HG03175 (cell line): ENCODE data around the gene PFN4.
A peak's percentile ranks its signal among the peaks of the same experiment; 100 is the strongest.
"Not testable (repeated sequence)": the region's sequence is repeated elsewhere in the genome, so short reads cannot be mapped to it uniquely, and the experiment has no call there.

ENCODE experiments used
- ATAC-seq: cut with Tn5 transposase; IDR thresholded peaks from one replicate; pipeline ENCODE4 v1.9.1; 2021; ENCODE audit warnings: mild to moderate bottlenecking, moderate library complexity; ENCODE audit not compliant: unreplicated experiment

Gene PFN4, protein sequence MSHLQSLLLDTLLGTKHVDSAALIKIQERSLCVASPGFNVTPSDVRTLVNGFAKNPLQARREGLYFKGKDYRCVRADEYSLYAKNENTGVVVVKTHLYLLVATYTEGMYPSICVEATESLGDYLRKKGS

DNA sequence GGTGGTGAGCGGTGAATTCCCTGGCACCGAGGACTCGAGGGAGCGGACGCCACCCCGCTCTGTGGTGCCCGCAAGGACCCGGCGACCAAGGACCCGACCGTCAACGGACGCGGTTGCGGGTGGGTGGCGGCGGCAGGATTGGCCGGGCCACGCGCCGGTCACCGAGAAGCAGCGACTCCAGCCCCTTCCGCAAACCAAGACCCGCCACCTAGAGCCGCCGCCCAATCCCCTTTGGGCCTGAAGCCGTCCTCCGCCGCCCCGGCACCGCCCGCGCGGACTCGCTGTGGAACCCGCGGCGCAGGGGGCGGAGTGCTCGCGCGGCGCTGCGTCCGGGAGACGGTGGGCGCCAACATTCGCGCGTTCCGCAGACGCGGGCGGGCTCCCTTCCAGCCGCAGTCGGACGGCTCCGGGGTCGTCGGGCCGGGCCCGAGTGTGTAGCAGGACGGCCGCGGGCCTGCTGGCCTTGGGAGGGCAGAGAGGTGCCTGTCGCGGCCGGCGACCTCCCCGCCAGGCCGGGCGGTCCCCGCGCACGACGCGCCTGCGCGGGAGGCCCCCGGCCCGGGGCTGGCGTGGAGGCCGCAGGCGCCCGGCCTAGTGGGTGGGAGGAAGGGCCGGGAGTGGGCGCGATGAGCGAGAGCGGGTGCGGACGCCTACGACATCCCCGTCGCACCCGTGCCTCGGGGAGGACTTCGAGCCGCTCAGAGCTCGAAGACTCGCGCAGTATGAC, at the start of gene PFN4, which contains the start of gene FAM228B:
PFN4 (minus strand) TSS at position 140 of the 727 bp plus-strand sequence. CDS start 799 bp downstream, outside the sequence.
FAM228B (plus strand) TSS at position 275 of the 727 bp plus-strand sequence. CDS start 893 bp downstream, outside the sequence.
- ATAC-seq, result peak; percentile 91

DNA sequence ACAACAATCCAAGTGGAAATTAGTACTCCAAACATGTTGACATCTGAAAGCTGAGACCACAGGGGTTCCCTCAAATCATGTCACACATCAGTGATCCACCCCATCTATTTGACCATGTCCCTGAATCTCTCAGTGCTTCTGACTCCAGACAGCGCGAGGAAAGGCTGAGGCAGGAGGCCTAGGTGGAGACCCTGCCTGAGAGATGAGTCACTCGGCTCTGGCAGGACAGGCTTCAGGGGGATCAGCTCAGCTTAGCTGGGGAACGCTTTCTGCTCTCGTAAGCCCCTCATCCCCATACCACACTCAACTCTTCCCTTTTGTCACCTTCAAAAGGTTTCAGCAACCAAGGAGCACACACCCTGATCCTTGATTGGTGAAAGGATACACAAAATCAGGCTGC, 45.9 kb upstream of the PFN4 start:
- ATAC-seq, result no peak

DNA sequence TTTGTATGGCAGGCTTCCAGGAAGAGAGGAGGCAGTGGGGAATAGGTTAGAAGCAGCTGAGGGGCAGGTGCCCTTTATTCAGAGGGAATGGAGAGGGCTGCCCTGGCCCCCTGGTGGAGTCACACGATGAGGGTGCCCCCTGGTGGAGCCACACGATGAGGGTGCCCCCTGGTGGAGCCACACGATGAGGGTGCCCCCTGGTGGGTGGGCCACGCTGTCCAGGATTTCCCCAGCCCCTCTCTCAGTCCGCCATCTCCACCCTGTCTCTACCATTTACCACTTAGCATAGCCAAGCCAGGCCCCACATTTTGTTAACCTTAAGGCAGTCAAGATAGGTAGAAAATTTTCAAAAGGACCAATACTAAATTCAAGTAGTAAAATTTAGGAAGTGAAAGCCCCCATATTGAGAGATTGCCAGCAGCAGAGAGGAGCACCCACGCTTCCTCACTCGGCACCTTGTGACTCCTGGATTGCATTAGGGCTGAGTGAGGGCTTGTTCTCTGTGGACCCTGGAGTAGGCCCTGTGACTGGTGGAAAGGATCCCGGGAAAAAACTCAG, 41.4 kb upstream of the PFN4 start:
- ATAC-seq, result no peak

DNA sequence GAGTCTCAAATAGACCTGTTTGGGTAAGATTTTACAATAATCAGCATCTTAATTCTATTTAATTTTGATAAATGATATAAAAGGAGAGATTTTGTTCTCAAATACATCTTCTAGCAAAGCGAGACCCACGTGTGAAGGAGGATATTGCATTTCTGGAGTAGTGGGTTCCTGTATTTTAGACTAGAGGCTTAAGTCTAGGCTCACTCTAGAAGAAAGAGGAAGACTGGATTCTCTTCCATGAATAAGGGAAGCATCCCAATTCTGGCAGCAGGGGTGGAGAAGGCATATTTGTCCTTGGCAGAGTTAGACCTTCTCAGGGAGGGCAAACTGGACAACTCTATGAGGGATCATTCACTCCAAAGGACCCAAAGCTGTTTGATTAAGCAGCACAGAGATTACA, 40.5 kb upstream of the PFN4 start:
- ATAC-seq, result no peak

DNA sequence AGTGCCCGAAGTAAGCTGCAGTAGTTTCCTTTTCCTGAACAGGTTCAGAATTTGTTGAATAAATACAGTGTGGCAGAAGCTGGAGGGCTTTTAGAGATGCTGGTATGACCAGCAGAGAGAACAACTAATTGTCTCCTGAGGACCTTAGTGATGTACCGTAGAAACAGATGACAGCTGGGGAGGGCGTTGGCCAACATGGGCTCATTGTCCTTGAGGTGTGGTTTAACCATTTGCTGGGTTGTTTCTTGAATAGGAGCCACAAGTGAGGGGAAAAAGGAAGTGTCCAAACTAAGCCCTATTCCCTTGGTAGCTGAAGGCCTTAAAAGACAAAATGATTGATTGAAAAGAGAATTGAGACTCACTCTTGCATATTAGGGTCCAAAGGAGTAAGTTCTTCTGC, 40.1 kb upstream of the PFN4 start:
- ATAC-seq, result no peak

DNA sequence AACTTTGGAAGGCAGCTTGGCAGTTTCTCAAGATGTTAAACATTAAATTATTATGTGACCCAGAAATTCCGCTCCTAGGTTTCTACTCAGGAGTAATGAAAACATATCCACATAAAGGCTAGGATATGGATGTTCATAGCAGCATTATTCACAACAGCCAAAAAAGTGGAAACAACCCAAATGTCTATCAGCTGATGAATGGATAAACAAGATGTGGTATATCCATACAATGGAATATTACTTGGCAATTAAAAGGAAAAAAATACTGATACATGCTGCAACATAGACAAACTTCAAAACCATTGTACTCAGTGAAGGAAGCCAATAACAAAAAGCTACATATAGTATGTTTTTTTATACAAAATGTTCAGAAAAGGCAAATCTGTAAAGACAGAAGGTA, 39.4 kb upstream of the PFN4 start:
- ATAC-seq, result no peak

DNA sequence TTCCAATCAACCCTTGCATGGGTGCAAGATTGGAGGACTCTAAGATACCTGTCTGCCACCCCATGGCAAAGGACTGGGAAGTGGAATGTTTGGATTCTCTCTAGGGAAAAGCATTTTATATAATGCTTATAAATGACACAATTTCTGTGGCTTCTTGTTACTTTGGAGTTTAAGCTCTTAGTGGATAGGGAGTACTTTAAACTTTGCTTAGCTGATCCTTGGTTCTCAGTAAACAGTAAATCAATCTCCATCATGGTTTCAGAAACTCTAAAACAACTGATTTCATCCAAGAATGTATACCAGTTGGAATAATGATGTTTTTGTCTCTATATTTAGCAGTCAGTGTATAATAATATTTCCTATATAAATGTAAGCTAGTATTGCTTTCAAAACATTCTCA, 37.6 kb upstream of the PFN4 start:
- ATAC-seq, result no peak

DNA sequence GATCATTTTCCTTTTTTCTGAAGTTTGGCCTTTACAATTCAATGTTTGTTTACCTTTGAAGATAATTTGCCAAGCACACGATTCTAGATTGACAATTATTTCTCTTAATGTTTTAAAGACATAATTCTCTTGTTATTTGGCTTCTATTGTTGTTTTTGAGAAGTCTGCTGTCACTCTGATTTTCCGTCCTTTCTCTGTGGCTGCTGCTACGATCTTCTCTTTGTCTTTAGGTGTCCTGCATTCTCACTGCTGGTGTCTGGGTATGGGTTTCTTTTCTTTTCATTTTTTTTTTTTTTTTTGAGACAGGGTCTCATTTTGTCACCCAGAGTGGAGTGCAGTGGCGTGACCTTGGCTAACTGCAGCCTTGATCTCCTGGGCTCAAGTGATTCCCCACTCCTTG, 36.6 kb upstream of the PFN4 start:
- no peak for ATAC-seq

DNA sequence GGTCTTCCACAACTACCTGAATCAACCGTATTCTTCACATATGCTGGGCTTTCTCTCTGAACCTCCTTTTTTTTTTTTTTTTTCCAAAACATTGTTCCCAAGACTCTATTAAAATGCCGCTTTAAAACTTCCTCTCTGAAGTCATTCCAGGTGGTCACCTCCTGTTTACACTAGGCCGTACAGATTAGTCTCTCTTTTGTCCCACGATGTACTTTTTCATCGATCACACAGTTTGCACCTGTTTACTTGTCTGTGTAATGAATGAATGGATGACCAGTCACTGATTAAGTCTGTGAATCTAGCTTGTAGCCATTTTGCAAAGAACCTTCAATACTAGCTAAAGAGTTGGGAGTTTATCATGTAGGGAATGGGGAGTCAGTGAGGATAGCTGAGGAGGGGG, 35.0 kb upstream of the PFN4 start:
- ATAC-seq, result no peak

DNA sequence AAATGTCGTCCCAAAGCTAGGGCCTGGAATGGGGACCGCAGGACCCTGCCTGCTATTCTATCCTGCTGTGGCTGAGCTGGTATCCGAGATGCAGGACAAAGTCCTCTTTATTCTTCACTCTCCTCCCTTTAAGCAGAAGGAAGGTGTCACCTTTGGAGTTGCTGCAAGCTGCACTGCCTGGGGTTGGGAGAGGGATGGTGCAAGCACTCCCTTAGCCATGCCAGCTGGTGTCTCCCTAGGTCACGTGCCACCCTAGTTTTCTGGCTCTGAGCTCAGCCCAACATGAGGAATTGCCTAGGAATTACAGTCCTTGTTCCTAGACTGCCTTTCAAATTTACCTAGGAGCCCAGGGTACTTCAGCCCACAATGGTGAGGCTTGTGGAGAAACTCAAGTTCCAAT, 30.3 kb upstream of the PFN4 start:
- no peak for ATAC-seq

DNA sequence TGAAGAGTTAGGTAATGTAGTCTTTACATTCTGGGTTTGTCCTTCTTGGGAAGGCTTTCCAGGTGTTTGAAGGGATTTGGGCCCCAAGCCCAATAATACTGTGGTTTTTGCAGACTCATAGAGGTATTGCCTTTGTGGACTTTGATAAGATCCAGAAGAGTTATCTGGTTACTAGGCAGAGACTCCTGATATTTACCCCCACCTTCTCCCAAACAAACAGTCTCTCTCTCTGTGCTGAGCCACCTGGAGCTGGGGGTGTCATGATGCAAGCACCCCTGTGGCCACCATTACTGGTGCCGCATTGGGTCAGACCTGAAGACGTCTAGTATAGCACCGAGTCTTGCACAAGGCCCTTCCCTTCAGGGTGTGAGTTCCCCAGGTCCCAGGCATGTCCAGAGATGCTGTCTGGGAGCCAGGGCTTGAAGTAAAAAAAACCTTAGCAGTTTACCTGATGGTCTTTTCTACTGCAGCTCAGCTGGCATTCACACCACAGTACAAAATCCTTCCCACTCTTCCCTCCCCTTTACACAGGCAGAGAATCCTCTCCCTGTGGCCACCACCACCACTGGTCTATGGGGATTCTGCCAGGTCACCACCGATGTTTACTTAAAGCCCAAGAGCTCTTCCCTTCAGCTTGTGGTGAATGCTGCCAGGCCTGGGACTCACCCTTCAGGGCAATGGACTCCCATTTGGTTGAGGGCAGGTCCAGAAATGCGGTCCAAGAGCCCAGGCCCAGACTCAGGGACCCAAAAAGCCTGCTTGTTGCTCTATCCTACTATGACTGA, 29.5 kb upstream of the PFN4 start:
- ATAC-seq, result no peak

DNA sequence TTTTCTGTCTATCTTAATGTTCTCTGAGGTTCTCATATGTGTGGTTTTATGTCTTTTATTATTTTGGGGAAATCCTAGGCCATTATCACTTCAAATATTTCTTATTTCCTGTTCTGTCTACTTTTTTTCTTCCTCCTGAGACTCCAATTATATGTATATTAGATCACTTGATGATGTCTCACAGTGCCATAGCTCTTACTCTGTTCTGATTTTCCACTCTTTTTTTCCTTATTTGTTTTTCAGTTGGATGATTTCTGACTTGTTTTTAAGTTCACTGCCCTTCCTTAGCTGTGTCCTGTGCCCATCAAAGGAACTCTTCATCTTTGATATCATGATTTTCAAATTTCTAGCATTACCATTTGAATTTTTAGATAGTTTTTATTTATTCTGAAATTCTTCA, 24.2 kb upstream of the PFN4 start:
- no peak for ATAC-seq

DNA sequence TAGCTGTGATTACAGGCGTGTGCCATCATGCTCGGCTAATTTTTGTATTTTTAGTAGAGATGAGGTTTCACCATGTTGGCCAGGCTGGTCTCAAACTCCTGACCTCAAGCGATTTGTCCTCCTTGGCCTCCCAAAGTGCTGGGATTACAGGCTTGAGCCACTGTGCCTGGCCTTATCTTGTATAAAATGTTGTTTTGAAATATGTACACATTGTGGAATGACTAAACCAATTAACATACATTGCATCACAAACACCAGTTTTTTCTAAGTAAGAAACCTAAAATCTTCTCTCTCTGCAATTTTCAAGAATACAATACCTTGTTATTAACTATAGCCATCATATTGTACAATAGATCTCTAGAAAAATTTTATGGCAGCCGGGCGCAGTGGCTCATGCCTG, 17.2 kb upstream of the PFN4 start:
- ATAC-seq, result not testable (repeated sequence)

DNA sequence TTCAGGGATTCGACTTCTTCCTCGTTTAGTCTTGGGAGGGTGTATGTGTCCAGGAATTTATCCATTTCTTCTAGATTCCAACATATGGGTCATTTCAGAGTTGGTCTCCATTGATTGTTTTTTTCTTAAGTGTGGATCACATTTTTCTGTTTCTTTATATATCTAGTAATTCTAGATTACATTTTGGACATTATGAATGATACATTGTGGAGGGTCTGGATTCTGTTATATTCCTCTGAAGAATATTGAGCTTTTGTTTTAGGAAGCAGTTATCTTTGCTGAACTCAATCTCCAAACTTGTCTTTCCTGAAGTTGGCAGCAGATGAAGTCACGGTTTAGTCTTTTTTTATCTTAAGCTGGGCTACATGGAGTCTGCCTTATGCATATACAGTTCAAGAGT, 9.4 kb upstream of the PFN4 start:
- no peak for ATAC-seq

DNA sequence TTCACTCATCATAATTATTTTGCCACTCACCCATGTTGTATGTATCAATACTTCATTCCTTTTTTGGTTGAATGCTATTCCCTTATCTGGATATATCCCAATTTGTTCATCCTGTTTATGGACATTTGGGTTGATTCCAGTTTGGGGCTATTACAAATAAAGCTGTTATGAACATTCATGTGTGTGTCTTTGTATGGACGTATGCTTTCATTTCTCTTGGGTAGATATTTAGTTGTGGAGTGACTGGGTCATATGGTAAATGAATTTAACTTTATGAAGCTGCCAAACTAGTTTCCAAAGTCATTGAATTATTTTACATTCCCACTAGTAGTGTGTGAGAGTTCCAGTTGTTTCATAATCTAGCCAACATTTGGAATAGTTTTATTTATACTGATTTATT, 2.8 kb upstream of the PFN4 start:
- ATAC-seq, result no peak

DNA sequence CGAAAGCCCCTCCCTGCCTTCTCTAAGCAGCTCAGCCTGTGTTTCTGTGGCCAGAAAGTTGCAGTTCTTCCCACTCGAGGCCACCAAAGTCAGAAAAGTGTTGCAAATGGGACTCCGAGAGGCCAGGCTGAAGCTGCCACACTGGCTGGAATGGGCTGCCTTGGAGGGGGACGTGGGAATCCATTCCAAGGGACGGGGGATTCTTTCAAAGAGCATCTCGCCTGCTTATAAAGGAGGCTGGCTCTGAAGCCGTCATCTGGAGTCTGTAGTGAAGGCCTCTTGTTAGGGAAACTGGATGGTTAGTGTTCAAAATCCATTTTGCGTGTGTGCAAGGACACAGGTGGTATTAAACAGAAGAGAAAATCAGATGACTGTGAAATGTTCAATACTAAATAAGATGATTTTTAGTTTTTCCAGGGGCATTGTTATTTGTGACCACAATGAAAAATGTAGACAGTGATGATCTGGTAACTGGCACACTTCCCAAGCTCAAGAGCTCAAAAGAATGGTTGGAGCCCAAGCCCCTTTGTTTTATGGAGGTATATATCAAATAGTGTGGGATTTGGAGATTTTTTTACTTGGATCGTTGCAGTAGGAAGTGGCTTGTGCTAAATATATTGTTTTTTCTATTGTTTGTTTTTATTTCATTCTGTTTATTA, 917 bp upstream of the PFN4 start:
- ATAC-seq, result peak; percentile 11

DNA sequence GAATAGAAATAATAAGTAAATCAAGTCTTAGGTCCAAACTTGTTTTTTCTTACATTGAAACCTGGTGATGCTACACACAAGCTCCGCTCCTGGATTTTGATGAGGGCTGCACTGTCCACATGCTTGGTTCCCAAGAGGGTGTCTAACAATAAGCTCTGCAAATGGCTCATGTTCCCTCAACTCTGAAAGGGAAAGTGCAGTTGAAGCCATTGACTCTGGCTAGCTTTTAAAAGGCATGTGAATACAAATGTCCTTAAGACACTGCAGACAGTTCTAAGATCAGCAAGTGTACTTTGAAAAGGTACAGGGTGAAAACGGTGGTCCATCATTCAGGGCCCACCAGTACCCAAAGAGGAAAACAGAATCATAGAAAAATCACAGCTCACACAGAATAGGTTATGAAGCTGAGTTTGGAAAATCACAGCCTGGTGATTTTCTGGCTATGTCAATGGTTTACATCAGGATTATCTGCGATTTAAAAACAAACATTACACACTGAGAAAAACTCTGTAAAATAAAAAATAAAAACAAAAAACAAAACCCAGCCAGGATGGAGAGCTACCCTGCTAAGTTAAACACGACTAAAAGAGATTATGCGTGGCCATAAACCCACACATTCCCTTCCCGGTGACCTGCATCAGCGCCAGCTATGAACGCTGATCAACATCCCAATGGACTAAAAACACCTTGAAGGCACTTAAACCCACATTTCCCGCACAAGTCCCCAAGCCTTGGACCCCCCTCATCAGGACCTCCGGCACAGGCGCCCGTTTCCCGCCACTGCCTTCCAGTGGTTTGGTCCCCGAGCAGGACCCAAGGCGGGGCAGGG, 554 bp downstream of the PFN4 start:
- no peak for ATAC-seq

DNA sequence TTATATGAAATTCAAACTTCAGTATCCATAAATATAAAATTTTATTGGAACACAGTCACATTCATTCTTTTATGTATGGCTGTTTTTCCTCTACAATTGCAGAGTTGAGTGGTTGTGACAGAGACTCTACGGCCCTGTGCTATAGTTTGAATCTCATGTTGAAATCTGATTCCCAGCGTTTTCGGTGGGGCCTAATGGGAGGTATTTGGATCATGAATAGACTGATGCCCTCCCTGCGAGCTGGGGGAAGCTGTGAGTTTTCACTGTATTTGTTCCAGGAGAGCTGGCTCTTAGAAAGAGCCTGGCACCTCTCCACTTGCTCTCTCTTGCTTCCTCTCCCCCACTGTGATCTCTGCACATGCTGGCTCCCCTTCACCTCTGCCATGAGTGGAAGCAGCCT, 1.7 kb downstream of the PFN4 start:
- ATAC-seq, result no peak

DNA sequence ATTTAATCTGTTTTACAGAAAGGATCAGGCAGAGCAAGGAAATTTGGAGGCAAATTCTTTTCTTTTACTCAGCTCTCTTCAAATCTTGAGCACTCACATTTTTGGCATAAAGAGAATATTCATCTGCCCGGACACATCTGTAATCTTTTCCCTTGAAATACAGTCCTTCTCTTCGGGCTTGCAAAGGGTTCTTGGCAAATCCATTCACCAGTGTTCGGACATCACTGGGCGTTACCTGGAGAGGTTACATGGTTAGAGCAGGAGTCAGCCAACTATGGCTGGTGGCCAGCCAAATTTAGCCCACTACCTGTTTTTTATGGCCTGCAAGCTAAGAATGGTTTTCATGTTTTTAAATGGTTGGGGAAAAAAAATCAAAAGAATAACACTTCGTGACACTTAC, 2.1 kb downstream of the PFN4 start:
- no peak for ATAC-seq

DNA sequence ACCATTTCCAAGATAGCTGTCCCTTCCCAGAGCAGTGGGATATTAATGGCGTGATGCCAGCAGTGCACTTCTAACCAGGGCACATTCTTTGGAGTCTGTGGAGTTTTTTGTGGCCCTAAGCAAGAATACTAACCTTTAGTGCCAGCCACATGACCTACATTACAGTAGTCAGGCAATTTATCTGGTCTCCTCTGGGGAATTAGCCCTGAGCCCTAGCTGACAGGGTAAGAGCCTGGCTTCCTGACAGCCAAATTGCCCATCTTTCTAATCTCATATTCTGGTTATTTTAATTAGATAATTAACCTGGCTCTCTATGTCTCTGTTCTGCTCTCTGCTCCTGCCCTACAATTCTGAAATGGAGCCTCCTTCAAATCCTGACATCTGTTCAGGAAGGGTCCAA, 5.2 kb downstream of the PFN4 start:
- no peak for ATAC-seq
